MM.1S (cell line): ENCODE data around the gene NKIRAS1.

Source experiments
- CTCF ChIP-seq: fragments of 300-600 bp; sonication (generic); IDR thresholded peaks from 2 replicates; pipeline ENCODE4 v1.5.1; 2016; ENCODE audit warnings: antibody characterized with exemption, low read length, mixed read lengths
- EZH2phosphoT487 ChIP-seq: fragments of 300-600 bp; sonication (generic); IDR thresholded peaks from 2 replicates; pipeline ENCODE4 v1.6.1; 2018; ENCODE audit warnings: antibody characterized with exemption, low read length

- TF ChIP-seq CTCF: no peak
- no peak for TF ChIP-seq EZH2phosphoT487
Measured at GRCh38 chr3:23952646-23953045, 35.9 kb upstream of the NKIRAS1 start.
